IPS-NIHi7 (cell line): ENCODE results near the gene CRHR1.

Source experiments
- DNase-seq: peaks from one replicate; pipeline ENCODE4 v3.0.0; 2012; ENCODE audit warnings: mixed read lengths; ENCODE audit errors: extremely low spot score

CRHR1 gene

DNA sequence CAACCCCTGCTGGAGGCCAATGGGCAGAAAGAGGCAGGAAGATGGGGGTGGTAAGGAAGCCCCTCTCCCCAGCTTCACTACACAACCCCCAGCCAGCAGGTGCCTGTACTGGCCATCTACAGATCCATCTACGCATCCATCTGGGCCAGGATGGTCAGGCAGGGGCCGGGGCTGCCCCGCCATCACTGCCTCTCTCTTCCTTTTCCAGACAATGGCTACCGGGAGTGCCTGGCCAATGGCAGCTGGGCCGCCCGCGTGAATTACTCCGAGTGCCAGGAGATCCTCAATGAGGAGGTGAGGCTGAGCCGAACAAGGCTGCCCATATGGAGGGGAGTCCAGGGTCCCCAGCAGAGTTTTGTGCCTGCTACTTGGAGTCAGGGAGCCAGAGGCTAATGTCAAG lies 37.0 kb downstream of the CRHR1 start:
- DNase-seq: no peak

GRCh38 chr17:45823598-45823997 lies 39.5 kb downstream of the CRHR1 start:
- DNase-seq: peak; percentile 31

DNA sequence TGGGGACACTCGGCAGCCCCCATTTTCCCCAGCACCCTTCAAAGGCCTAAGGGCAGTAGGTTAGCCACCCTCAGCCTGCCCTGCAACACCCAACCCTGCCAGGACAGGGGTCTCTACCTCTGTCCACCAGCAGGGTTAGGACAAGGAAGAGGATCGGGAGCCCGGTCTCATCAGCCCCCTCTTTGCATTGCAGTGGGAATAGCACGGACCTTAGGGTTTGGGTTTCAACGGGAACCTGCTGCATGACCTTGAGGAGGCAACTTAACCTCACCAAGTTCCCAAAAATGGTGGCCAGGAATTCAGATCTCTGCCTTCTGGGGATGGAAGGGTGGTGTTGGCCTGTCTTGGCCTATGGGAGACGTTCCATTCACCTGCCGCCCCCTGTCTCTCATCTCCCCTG lies 40.4 kb downstream of the CRHR1 start:
- DNase-seq: peak; percentile 46

- no peak for DNase-seq
Observed at GRCh38 chr17:45824901-45825492, 40.9 kb downstream of the CRHR1 start.

DNA sequence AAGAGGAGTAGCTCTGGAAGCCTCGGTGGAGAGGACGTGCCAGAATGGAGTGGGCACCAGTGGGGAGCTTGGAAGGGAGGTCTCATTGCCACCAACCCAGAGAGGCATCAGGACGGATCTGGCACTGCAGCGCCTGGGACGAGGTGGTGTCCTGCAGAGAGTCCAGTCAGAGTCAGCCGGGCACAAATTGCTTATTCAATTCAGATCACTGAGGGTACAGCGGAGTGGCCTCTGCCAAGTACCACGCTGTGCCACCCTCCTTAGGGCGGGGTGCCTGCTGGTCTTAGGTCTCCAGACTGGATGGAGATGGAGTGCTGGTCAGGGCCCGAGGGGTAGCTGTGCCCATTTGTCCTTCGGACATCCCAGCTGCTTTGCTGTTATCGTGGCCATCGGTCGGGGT lies 41.7 kb downstream of the CRHR1 start:
- DNase-seq: no peak

DNA sequence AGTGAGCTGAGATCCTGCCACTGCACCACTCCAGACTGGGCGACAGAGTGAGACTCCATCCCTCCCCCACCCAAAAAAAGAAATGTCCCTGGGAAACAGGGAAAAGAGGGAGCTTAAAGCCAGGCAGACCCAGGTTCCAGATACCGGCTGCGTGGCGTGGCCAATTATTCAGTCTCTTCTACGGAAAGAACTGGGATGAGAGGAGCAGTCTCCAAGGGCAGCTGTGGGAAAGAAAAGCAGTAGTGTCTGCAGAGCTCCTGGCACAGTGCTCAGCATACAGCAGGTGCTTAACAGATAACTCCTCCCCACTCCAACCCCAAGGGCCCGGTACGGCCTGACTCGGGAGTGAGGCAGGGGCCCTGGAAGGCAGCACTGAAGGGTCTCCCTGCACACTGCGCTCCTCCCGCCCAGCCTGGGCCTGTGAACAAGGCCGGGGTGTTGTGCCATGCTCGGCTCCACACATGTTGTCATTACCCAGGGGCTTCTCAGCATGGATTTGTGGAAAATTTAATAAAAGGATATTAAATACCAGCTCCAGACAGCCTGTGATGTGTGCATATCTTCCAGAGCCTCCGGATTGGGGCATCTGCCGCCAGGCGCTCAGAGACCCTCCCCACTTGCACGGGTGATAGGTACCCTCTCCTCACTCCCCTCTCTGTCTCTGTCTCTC lies 42.9 kb downstream of the CRHR1 start:
- DNase-seq: no peak

DNA sequence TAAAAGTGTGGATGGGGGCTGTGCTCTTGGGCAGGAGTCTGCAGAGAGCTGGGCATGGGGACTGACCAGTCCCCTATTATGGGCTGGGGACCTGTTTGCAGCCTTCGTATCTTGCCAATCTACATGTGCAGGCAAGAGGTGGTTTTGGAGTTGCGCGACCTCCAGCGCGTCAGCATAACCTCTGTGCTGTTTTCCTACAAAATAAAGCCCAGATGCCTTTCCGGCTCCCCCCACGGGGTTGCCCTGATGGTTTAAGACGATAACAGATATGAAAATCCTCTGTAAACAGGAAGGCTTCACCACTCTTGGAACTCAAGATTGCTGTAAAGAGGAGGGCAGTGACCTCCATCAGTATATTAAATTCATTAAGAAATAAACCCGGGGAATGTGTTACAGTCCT lies 44.1 kb downstream of the CRHR1 start:
- no peak for DNase-seq

DNA sequence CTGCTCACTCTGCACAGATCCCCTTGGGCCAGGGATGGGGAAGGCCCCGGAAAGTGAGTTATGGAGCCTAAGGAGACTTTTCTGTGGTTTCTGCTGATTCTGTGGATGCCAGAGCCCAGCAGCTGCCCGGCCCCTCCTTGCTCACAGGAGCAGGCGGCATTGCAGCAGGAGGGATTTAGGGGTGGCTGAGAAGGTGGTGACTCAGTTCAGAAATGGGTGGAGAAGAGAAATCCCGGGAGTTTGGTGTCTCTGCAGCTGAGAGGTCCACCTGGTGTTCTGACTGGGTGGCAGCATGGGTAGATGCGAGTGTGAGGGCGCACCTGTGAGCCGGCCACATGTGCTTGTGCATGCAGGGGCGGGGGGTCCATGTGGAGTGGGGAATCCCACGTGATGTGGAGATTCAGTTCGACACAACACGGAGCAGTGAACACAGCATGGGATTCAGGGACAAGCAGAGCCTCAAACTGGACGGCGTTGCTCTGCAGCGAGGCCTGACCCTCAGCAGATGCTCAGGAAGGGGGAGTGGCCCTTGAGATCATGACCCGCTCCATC lies 44.5 kb downstream of the CRHR1 start:
- DNase-seq: no peak

GRCh38 chr17:45833920-45834319 lies 49.8 kb downstream of the CRHR1 start:
- DNase-seq: no peak

DNA sequence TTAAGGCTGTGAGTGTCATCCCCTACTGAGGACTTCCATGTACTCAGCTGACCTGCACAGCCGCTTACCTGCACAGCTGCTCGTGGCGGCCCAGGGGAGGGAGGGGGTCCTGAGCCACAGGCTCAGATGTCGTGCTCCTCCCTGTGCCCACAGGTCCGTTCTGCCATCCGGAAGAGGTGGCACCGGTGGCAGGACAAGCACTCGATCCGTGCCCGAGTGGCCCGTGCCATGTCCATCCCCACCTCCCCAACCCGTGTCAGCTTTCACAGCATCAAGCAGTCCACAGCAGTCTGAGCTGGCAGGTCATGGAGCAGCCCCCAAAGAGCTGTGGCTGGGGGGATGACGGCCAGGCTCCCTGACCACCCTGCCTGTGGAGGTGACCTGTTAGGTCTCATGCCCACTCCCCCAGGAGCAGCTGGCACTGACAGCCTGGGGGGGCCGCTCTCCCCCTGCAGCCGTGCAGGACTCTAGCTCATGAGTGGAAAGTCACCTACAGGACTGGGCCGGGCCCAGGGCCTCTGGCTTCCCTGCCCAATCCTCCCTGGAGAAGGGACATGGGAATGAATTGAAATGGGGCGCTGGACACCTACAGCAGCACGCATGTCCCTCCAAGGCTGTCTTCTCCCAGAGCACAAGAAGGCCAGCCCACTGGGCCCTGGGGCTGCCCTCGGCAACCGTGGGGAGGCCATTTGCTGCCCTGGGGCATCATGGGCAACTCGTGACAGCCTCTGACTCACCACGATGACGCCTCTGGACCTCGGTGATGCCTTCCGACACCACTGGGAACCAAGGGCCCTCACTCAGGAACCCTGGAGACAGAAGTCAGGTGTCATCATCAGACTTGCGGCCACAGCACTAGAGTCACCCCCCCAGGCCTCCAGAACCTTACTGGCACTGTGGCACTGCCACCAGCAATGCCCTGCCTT lies 50.6 kb downstream of the CRHR1 start:
- no peak for DNase-seq

GRCh38 chr17:45835481-45835880 lies 51.4 kb downstream of the CRHR1 start:
- no peak for DNase-seq

- no peak for DNase-seq
Observed at GRCh38 chr17:45836047-45837044, 52.2 kb downstream of the CRHR1 start.

GRCh38 chr17:45837187-45837586 lies 53.1 kb downstream of the CRHR1 start:
- no peak for DNase-seq

- no peak for DNase-seq
Observed at GRCh38 chr17:45837603-45838002, 53.5 kb downstream of the CRHR1 start.

- no peak for DNase-seq
Observed at GRCh38 chr17:45838751-45839295, 54.7 kb downstream of the CRHR1 start.

GRCh38 chr17:45839442-45839841 lies 55.3 kb downstream of the CRHR1 start:
- no peak for DNase-seq

- DNase-seq: no peak
Observed at GRCh38 chr17:45841186-45841585, 57.1 kb downstream of the CRHR1 start.

- DNase-seq: no peak
Observed at GRCh38 chr17:45841883-45842525, 57.9 kb downstream of the CRHR1 start.

- no peak for DNase-seq
Observed at GRCh38 chr17:45843722-45844121, 59.6 kb downstream of the CRHR1 start.

- DNase-seq: no peak
Observed at GRCh38 chr17:45844695-45845375, 60.7 kb downstream of the CRHR1 start, which contains the start of gene SPPL2C. Gene SPPL2C (plus strand): TSS chr17:45844881. CDS start chr17:45844907, 26 bp downstream.
